Stomach (tissue), 4 donors: ENCODE results near the gene PRAC2.

Source experiments
- CTCF ChIP-seq, 7 experiments: fragments of 450-650 bp in 4 of 7; fragments of 200-600 bp in 3 of 7; sonication (generic) in 3 of 7; IDR thresholded peaks; one replicate each; pipeline ENCODE4 v1.5.1; 2016 to 2019; ENCODE audit warnings: antibody characterized with exemption in 7 of 7, control low read depth in 2 of 7, mild to moderate bottlenecking in 1 of 7
- POLR2A ChIP-seq, 4 donors: fragments of 450-650 bp; IDR thresholded peaks; one replicate each; pipeline ENCODE4 v1.6.1; 2016; ENCODE audit warnings: antibody characterized with exemption in 4 of 4, control low read depth in 2 of 4, mild to moderate bottlenecking in 1 of 4, moderate library complexity in 1 of 4

DNA sequence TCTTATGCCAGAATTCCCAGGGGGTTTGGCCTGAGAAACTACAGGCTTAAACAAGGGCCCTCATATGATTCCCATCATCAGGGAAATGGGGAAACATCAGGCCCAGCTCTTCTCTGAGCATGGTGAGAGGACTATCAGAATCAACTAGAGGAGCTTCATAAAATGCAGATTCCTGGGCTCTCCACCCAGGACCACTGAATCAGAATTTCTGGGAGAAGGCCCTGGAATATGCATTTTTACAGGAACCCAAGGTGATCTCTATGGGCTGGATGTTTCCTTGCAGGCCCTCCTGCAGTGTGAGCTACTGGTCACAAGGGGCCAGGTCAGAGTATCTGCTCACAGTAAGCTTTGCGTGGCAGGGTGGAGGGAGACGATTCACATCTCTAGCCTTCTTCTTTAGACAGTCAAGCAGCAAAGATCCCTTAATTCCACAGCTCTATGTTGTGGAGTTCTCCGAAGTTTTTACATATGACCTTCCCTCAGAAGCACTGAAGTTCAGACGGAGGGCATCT, 44.3 kb downstream of the PRAC2 start:
- TF ChIP-seq CTCF (IDR thresholded peaks at IDR 0.05): no peak
- TF ChIP-seq POLR2A (IDR thresholded peaks at IDR 0.05): no peak
